ENCODE results near the gene CHPF2.

The CHPF2 gene

GRCh38 chr7:151194188-151194587 is 38.1 kb upstream of the CHPF2 start:
- Histone ChIP-seq H3K27ac (ENCODE audit: low read depth, low read length) (no peak overlapping the region), H3K27me3 (ENCODE audit: insufficient read depth, low read length) (0 out of 2 replicates have a peak, but pooled peaks cover 3% of the 10 kb centered on the region)
- 90% methylated on average over 7 of the region's 7 CpGs for WGBS

GRCh38 chr7:151195616-151196450 is 36.5 kb upstream of the CHPF2 start:
- 0 out of 2 replicates have a peak, but pooled peaks cover 3% of the 10 kb centered on the region for H3K27me3 ChIP-seq (ENCODE audit: insufficient read depth, low read length)
- H3K4me3 ChIP-seq (ENCODE audit: low read length): no peak overlapping the region
- 71% methylated on average over 16 of the region's 19 CpGs for WGBS
- H3K4me1 ChIP-seq (ENCODE audit: insufficient read depth, low read length): peaks cover 3% of the 10 kb centered on the region; the same call in 1 of the 2 replicates
- no peak overlapping the region for H3K27ac ChIP-seq (ENCODE audit: low read depth, low read length)
- H3K9me3 ChIP-seq (ENCODE audit: insufficient read depth, low read depth, low read length): no peaks in the 10 kb centered on the region
- no peaks in the 10 kb centered on the region for H3K36me3 ChIP-seq (ENCODE audit: insufficient read depth, low read length)
- H3K9ac ChIP-seq (ENCODE audit: low read depth, low read length): no peak overlapping the region

More at GRCh38 chr7:151194188-151194587, 38.1 kb upstream of the CHPF2 start:
- Histone ChIP-seq H3K9ac (ENCODE audit: low read depth, low read length) (no peak overlapping the region), H3K4me3 (ENCODE audit: low read length) (no peak overlapping the region), H3K4me1 (ENCODE audit: insufficient read depth, low read length) (no peaks in the 10 kb centered on the region), H3K36me3 (ENCODE audit: insufficient read depth, low read length) (no peaks in the 10 kb centered on the region), H3K9me3 (ENCODE audit: insufficient read depth, low read depth, low read length) (no peaks in the 10 kb centered on the region)

GRCh38 chr7:151197932-151198331 is 34.4 kb upstream of the CHPF2 start:
- H3K9me3 ChIP-seq (ENCODE audit: insufficient read depth, low read depth, low read length): no peaks in the 10 kb centered on the region
- no peak overlapping the region for H3K4me3 ChIP-seq (ENCODE audit: low read length)
- H3K4me1 ChIP-seq (ENCODE audit: insufficient read depth, low read length): peaks cover 3% of the 10 kb centered on the region; the same call in 1 of the 2 replicates
- no peaks in the 10 kb centered on the region for H3K36me3 ChIP-seq (ENCODE audit: insufficient read depth, low read length)
- H3K27ac ChIP-seq (ENCODE audit: low read depth, low read length): no peak overlapping the region
- 0 out of 2 replicates have a peak, but pooled peaks cover 3% of the 10 kb centered on the region for H3K27me3 ChIP-seq (ENCODE audit: insufficient read depth, low read length)
- H3K9ac ChIP-seq (ENCODE audit: low read depth, low read length): no peak overlapping the region

GRCh38 chr7:151198945-151199848 is 33.1 kb upstream of the CHPF2 start:
- 0 out of 2 replicates have a peak, but pooled peaks cover 3% of the 10 kb centered on the region for H3K27me3 ChIP-seq (ENCODE audit: insufficient read depth, low read length)

GRCh38 chr7:151201344-151201743 is 30.9 kb upstream of the CHPF2 start:
- H3K4me3 ChIP-seq (ENCODE audit: low read length): no peak overlapping the region
- no peaks in the 10 kb centered on the region for H3K27me3 ChIP-seq (ENCODE audit: insufficient read depth, low read length)
- no peak overlapping the region for H3K27ac ChIP-seq (ENCODE audit: low read depth, low read length)
- no peaks in the 10 kb centered on the region for H3K36me3 ChIP-seq (ENCODE audit: insufficient read depth, low read length)
- no peak overlapping the region for H3K9ac ChIP-seq (ENCODE audit: low read depth, low read length)
- 84% methylated on average over 3 of the region's 3 CpGs for WGBS
- H3K9me3 ChIP-seq (ENCODE audit: insufficient read depth, low read depth, low read length): no peaks in the 10 kb centered on the region
- peaks cover 3% of the 10 kb centered on the region; the same call in 1 of the 2 replicates for H3K4me1 ChIP-seq (ENCODE audit: insufficient read depth, low read length)

More at GRCh38 chr7:151198945-151199848, 33.1 kb upstream of the CHPF2 start:
- no peaks in the 10 kb centered on the region for H3K9me3 ChIP-seq (ENCODE audit: insufficient read depth, low read depth, low read length)
- no peak overlapping the region for H3K4me3 ChIP-seq (ENCODE audit: low read length)
- no peak overlapping the region for H3K9ac ChIP-seq (ENCODE audit: low read depth, low read length)
- 77% methylated on average over 30 of the region's 30 CpGs for WGBS
- peaks cover 3% of the 10 kb centered on the region; the same call in 1 of the 2 replicates for H3K4me1 ChIP-seq (ENCODE audit: insufficient read depth, low read length)
- H3K27ac ChIP-seq (ENCODE audit: low read depth, low read length): no peak overlapping the region
- H3K36me3 ChIP-seq (ENCODE audit: insufficient read depth, low read length): no peaks in the 10 kb centered on the region

GRCh38 chr7:151201751-151202150 is 30.5 kb upstream of the CHPF2 start:
- Histone ChIP-seq H3K9ac (ENCODE audit: low read depth, low read length) (no peak overlapping the region), H3K27me3 (ENCODE audit: insufficient read depth, low read length) (no peaks in the 10 kb centered on the region), H3K36me3 (ENCODE audit: insufficient read depth, low read length) (no peaks in the 10 kb centered on the region), H3K27ac (ENCODE audit: low read depth, low read length) (no peak overlapping the region), H3K9me3 (ENCODE audit: insufficient read depth, low read depth, low read length) (no peaks in the 10 kb centered on the region), H3K4me3 (ENCODE audit: low read length) (no peak overlapping the region), H3K4me1 (ENCODE audit: insufficient read depth, low read length) (peaks cover 3% of the 10 kb centered on the region; the same call in 1 of the 2 replicates)
- WGBS: 90% methylated on average over 4 of the region's 4 CpGs

GRCh38 chr7:151202836-151203235 is 29.4 kb upstream of the CHPF2 start:
- Histone ChIP-seq H3K9me3 (ENCODE audit: insufficient read depth, low read depth, low read length) (no peaks in the 10 kb centered on the region), H3K27me3 (ENCODE audit: insufficient read depth, low read length) (no peaks in the 10 kb centered on the region), H3K36me3 (ENCODE audit: insufficient read depth, low read length) (no peaks in the 10 kb centered on the region), H3K9ac (ENCODE audit: low read depth, low read length) (no peak overlapping the region), H3K27ac (ENCODE audit: low read depth, low read length) (no peak overlapping the region), H3K4me1 (ENCODE audit: insufficient read depth, low read length) (peaks cover 3% of the 10 kb centered on the region; the same call in 1 of the 2 replicates), H3K4me3 (ENCODE audit: low read length) (no peak overlapping the region)
- WGBS: 94% methylated on average over 9 of the region's 9 CpGs

- Histone ChIP-seq H3K9ac (ENCODE audit: low read depth, low read length) (no peak overlapping the region), H3K36me3 (ENCODE audit: insufficient read depth, low read length) (no peaks in the 10 kb centered on the region), H3K27me3 (ENCODE audit: insufficient read depth, low read length) (no peaks in the 10 kb centered on the region), H3K4me3 (ENCODE audit: low read length) (no peak overlapping the region), H3K4me1 (ENCODE audit: insufficient read depth, low read length) (peaks cover 3% of the 10 kb centered on the region; the same call in 1 of the 2 replicates), H3K9me3 (ENCODE audit: insufficient read depth, low read depth, low read length) (no peaks in the 10 kb centered on the region), H3K27ac (ENCODE audit: low read depth, low read length) (no peak overlapping the region)
- WGBS: 91% methylated on average over 48 of the region's 48 CpGs
Observed at GRCh38 chr7:151204383-151205032, 27.8 kb upstream of the CHPF2 start.

GRCh38 chr7:151205730-151206129 is 26.6 kb upstream of the CHPF2 start:
- Histone ChIP-seq H3K9me3 (ENCODE audit: insufficient read depth, low read depth, low read length) (no peaks in the 10 kb centered on the region), H3K27ac (ENCODE audit: low read depth, low read length) (no peak overlapping the region), H3K9ac (ENCODE audit: low read depth, low read length) (no peak overlapping the region), H3K4me3 (ENCODE audit: low read length) (no peak overlapping the region), H3K36me3 (ENCODE audit: insufficient read depth, low read length) (no peaks in the 10 kb centered on the region), H3K4me1 (ENCODE audit: insufficient read depth, low read length) (peaks cover 4% of the 10 kb centered on the region), H3K27me3 (ENCODE audit: insufficient read depth, low read length) (no peaks in the 10 kb centered on the region)
- 72% methylated on average over 6 of the region's 6 CpGs for WGBS

- 0 out of 2 replicates have a peak, but pooled peaks cover under 1% of the 10 kb centered on the region for H3K36me3 ChIP-seq (ENCODE audit: insufficient read depth, low read length)
- no peaks in the 10 kb centered on the region for H3K9me3 ChIP-seq (ENCODE audit: insufficient read depth, low read depth, low read length)
- H3K27me3 ChIP-seq (ENCODE audit: insufficient read depth, low read length): no peaks in the 10 kb centered on the region
- 91% methylated on average over 9 of the region's 9 CpGs for WGBS
- H3K4me1 ChIP-seq (ENCODE audit: insufficient read depth, low read length): peaks cover 6% of the 10 kb centered on the region
- no peak overlapping the region for H3K27ac ChIP-seq (ENCODE audit: low read depth, low read length)
- no peak overlapping the region for H3K4me3 ChIP-seq (ENCODE audit: low read length)
- no peak overlapping the region for H3K9ac ChIP-seq (ENCODE audit: low read depth, low read length)
Observed at GRCh38 chr7:151206914-151207313, 25.4 kb upstream of the CHPF2 start.
